SW480 (cell line): ENCODE data around the gene CRYBB1.

ENCODE experiments used
- DNase-seq: peaks from one replicate; pipeline ENCODE4 v3.0.0-alpha.2; 2016; ENCODE audit warnings: low spot score

The CRYBB1 gene

DNA sequence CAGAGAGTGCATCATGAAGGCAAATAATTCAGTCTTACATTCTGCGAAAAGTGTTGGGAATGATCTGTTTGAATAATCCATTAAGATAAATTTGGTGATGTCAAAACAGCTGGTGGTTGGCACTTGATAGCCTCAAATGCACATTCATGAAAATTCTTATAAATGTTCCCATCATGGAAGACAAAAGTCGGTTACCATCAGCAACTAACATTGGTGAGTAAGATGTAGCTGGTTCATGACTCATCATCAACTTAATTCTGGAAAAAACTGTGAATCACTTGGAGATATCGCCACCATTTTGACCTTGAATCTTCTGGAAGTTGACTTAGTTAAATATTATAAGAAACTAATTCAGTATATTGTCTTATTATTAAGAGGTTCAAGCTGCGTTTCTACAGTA, 11.2 kb downstream of the CRYBB1 start:
- no peak for DNase-seq

DNA sequence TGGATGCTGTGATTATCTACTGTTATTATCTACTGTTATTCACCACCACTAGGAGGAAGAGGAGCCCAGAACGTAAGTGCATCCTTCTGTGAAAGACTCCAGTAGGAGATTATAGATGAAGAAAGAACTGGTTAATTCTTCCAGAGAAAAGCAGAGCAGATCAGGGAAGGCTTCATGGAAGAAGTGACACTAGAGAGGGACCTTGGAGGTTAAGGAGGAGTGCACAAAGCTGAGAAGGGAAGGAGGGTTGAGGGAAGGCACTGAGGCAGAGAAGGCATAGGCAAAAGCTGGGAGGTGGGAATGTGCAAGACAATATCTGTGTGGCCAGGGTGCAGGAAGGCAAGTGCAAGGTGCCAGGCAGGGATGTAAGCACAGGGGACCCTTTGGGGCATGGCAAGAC, 13.5 kb downstream of the CRYBB1 start:
- DNase-seq: no peak

DNA sequence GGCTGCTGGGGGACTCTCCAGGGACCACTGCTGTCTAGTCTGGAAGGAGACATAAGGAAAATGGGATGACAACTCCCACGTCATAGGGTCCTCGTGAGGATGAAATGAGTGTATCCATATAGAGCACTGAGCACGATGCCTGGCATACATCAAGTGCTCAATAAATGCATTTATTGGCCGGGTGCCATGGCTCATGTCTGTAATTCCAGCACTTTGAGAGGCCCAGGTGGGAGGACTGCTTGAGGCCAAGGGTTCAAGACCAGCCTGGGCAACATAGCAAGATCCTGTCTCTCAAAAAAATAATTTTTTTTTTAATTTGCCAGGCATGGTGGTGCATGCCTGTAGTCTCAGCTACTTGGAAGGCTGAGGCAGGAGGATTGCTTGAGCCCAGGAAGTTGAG, 15.7 kb downstream of the CRYBB1 start:
- no peak for DNase-seq

DNA sequence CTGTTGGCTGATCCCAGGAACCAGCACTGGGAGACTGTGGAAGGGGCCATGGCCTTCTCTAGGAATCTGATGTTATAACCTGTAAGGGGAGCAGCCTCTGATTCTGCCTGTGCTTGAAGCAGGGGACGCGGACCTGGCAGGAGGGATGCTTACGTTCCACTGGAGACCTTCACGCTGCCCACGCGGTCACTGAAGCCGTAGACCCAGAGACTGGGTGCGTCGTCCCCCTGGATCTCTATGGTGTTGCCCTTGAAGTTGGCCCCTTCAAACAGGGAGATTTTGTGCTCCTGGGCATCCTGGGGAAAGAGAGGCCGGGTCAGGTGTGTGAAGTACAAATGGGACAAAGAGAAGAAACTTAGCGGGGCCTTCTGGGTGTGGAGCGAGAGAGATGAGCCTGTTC, 16.1 kb downstream of the CRYBB1 start:
- no peak for DNase-seq

DNA sequence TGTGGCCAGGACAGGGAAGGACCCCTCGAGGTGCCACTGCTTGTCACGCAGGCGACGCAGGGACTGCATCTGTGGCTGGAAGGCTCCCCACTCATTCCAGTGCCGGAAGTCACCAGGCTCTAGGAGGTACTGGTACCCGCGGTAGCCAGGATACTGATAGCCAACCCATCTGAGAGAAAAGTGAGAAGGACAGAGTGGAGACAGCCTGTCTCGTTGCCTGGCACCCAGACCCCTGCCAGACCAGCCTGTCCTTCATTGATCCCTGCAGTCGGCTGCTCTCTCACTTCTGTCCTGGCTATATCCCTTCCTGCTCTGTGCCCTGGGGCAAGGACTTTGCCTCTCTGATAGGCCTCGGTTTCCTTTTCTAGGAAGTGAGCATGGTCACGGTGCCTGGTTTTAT, 18.3 kb downstream of the CRYBB1 start:
- DNase-seq: no peak

DNA sequence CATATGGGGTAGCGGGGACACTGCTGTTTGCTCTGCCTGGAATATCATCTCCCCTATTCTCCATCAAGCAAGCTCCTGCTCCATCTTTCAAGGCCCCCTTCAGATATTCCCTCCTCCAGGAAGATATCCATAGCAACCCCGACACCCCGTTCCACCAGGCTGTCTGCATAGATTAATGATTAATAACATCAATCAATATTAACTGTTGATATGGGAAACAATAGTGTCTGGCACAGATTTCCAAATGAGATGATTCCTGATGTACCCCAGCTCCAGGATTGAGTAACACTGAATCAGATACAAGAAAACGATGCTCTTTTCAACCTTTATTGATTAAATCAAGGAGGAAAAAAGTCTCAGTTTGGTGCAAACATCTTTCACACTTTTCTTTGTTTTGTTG, 20.3 kb downstream of the CRYBB1 start:
- no peak for DNase-seq

DNA sequence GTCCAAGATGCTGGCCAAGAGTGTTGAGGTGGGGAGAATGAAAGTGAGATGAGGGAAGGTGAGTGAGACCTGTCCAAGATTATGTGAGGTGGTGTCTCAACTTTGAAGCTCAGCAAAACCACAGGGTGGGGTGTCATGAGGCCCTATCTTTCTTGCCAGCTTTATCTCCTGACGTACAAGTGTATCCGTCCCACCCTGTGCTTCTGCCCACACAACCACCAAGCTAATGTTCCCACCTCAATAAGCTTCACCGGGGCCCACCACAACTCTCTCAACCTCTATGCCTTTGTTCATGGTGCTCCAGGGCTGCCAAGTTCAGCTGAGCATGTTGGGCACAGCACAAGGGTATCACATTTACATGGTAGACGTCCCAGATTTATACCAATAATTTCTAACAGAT, 20.8 kb downstream of the CRYBB1 start:
- DNase-seq: no peak

DNA sequence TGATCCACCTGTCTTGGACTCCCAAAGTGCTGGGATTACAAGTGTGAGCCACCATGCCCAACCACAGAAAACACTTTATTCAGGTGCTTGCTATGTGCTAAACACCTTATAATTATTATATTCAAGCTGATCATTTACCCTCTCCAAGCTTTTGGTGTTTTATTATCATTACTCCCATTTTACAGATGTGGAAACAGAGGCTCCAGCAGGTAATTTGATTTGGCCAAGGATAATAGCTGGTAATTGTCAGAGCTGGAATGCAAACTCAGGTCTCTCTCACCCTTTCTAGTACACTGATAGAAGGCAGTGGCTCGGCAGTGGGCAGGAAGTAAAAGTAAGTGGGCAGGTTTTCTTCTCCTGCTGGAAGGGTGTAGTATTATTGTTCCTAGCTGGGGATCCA, 24.1 kb downstream of the CRYBB1 start:
- no peak for DNase-seq

DNA sequence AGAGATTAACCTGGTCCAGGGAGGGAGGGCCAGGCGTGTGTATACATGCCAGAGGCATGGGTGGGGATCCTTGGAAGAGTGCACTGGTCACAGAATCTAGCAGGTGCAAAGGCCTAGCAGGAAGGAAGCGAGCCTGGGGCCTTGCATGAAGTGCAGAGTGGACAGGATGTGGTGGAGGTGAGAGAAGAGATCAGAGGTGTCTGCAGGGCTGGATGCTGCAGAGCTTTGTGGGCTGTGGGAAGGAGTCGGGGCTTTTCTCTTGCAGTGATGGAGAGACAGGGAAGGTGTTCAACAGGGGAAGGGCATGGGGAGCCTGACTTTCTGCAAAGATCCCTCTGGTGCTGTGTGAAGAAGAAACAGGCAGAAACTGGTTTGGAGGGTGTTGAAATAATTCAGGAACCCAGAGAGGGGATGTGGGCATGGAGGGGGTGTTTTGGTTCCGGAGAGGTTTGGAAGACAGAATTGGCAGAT, 25.4 kb downstream of the CRYBB1 start:
- peak; percentile 22 for DNase-seq

DNA sequence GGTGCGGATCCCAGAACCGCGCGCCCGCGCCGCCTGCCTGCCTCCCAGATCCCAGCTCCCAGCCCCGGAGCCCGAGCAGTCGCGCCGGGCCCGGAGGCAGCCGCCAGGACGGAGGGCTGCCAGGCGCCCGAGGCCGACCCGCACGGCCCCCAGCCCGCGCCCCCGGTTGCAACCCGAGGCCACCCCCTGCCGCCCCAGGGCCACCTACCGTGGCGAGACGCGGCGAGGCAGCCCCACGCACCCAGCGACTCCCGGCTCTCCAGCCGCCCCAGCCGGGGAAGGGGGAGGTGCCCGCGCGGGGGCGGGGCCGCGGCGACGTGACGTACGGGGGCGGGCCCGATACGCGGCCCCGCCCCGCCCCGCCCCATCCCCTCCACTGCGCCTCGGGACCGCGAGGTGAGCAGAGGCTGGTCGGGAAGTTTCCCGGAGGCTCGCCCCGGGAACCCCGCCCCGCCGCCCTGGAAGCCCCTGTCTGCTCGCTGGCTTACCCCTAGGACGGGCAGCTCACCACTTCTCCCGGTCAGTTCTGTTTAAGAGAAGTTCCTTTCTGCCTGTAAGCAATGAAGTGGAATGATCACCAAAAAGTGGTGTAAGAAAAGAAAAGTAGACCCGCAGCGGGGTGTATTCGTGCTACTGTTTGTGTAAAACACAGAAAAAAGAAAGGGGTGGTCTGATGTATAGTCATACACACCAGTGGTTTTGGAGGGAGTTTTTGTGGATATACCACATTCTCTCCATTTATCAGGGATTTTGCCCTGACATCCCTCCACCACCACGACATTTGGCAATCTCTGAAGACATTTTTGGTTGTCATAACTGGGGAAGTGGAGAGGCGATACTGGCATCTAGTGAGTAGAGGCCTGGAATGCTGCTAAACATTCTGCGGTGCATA, 27.7 kb downstream of the CRYBB1 start, which contains the start of gene TPST2:
Gene TPST2, minus strand, starts transcription at position 288 of the 892 bp plus-strand sequence. CDS start 48,502 bp downstream, outside the sequence.
- DNase-seq: peak; percentile 59

DNA sequence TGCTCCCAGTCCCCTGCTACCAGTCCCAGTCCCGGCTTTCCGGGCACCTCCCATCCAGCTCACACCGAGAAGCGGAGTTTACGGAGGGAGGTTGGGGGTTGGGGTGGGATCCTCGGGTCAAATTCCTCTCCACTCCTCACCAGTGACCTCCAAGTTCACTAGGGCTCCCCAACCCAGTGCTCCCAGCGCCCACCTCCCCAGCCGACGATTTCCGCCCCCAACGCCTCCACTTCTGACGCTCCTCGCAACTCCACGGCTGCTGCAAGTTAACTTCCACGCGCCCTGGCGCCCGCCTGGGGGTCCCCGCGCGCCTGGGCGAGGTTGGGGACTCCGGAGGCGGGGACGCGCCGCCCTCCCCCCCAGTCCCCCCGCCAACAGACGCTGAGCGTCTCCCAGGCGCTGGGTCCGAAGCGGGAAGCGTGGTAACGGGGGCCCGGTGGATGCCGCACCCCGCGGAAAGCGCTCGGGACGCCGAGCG, 28.4 kb downstream of the CRYBB1 start:
- DNase-seq: peak; percentile 21

DNA sequence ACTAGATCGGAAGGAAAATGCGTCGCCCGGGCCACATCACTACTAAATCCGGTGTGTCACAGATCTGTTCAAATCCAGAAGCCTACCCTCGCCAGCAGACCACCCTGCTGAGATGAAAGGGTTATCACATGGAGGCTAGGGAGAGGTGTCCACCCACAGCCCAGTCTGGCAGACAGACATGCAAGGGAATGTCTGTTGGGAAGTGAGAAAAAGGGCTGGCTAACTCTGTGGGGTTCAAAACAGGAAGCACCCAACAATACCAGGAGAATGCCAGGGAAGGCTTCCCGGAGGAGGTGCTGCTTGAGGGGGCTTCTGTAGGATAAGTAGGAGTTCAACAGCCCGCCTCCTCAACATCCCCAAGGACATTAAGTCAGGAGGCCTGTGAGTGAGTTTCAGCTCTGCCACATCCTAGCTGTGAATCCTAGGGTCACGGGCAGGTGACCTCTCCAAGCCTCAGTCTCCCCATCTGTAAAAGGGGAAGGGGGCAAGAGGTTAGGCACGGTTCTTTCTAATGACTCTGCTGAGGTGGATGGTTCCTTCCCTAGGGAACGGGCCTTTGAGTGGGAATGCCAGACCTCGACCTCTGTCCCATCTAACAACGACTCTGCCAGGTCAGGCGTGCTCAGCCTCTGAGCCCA, 29.0 kb downstream of the CRYBB1 start:
- no peak for DNase-seq

DNA sequence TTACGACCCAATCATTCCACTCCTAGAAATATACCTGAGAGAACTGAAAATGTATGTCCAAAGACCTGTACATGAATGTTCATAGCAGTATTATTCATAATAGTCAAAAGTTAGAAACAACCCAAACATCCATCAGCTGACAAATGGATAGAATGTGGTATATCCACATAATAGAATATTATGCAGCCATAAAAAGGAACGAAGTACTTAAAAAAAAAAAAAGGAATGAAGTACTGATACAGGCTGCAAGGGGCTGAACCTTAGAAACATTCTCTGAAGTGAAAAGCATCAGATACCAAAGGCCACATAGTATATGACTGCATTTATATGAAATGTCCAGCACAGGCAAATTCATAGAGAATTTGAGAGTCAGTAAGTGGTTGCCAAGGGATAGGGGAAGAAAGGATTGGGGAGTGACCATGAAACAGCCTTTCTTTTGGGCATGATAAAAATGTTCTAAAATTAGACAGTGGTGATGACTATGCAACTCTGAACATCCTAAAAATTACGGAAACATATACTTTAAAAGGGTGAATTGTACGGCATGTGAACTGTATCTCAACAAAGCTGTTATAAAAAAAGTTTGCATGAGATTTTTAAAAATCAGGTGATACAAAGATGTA, 29.7 kb downstream of the CRYBB1 start:
- DNase-seq: no peak

DNA sequence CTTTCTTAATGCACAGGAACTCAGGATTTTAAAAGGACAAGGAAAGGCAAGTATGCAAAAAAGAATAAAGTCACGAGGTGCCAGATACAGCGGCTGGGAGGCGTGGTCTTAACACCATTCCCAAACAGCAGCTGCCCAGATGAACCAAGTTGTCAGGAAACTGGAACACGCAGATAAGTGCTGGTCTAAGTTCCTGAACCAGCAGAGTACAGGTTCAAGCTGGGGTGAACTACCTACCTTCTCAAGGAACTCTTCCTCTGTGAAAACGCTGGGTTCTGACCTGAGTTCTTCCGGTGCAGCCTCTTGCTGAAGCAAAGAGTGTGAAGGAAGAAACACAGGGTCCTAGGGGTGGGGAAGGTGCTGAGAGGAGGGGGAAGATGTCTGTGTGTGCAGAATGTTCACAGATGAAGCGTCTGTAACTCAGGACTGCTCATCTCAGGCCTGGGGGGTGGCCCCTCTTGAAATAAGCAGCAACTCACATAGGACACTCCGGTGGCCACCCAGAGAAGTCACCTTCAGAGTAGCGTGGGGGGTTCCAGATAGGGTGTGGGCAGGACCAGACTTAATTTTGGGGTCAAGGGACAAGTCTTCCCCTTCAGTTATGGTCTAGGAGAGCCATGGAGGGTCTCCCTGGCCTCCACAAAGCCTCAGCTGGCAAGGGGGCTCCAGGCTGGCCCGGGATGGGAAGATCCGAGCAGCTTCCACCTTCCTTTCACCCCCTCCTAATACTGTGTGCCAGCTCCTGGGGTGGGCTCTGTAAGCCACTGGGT, 31.1 kb downstream of the CRYBB1 start:
- DNase-seq: no peak

DNA sequence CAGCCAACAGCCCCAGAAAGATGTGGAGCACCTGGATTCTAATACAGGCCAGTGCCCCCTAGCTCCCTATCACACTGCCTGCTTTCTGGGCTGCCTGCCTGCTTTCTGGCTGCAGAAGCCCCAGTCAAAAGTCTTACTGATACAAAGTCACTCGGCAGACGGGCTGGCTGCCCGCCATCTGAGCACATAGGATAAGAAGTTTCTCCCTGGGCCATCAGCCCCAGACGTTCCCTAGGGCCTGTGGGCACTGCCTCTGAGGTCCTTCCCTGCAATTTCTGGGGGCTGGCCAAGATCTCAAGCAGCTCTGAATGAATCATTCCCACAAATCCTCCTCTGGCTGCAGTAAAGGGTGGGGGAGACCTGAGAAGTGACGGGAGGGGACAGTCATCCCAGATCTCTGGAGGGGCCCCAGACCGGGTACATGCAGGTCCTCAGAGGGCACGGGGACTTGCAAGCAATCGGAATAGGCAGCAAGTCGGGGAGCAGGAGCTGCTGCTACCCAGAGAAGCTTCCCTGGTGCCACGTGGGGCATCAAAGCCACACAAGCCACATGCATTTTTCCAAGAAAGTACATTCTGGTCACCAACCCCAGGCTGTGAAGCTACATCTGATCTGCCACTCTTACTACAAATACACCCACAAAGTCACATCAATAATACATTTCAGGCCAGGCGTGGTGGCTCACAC, 32.6 kb downstream of the CRYBB1 start:
- DNase-seq: no peak

DNA sequence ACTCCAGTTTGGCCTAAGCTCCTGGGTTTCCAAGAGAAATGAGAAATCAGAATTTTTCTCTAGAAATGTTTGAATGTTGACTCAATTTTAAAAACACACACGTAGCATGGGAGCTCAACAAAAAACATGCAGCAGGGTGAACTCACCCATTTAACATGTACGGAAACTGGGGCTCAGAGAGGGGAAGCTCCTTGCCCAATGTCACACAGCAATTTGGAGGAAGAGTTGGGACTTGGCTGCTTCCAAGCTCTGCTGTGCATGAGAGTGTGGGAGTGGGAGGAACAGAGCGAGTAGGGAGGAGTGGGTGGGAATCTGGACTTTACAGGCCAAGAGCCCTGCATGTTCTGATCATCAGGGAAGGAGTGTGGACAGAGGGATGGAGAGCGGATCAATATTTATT, 33.8 kb downstream of the CRYBB1 start:
- no peak for DNase-seq

DNA sequence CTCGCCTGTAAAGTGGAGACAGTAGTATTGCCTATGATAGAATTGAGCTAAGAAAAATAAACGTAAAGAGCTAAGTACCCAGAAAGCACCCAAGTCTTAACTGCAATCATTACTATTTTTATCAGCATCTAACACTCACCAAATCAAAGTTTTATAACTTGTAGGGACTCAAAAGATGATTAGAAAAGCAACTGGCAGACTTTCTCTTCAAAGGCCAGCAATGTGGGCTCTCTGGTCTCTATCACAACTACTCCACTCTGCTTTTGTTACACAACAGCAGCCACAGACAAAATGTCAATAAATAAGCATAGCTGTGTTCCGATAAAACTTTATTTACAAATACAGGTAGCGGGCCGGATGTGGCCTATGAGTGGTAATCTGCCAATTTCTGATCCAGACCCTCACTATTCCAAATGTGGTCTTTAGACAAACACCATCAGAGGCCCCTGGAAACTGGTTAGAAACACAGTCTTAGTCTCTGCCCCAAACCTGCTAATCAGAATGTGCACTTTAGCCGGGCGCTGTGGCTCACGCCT, 36.1 kb downstream of the CRYBB1 start:
- no peak for DNase-seq

DNA sequence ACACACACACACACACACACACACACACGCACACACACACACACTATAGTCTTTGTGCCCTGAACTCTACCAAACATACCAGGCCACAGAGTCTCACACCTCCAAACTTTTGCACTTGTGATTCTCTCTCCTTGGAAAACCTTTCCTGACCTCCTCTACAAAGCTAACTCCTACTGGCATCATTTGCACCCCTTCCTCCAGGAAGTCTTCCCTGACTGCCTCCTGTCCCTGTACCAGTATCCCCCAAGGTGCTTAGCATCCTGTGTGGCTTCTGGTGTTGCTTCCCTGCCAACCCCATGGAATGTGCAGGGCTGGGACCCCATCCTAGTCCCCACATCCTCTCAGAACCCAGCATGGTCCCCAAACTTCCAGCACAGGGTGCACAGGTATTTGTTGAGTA, 36.8 kb downstream of the CRYBB1 start:
- DNase-seq: no peak

DNA sequence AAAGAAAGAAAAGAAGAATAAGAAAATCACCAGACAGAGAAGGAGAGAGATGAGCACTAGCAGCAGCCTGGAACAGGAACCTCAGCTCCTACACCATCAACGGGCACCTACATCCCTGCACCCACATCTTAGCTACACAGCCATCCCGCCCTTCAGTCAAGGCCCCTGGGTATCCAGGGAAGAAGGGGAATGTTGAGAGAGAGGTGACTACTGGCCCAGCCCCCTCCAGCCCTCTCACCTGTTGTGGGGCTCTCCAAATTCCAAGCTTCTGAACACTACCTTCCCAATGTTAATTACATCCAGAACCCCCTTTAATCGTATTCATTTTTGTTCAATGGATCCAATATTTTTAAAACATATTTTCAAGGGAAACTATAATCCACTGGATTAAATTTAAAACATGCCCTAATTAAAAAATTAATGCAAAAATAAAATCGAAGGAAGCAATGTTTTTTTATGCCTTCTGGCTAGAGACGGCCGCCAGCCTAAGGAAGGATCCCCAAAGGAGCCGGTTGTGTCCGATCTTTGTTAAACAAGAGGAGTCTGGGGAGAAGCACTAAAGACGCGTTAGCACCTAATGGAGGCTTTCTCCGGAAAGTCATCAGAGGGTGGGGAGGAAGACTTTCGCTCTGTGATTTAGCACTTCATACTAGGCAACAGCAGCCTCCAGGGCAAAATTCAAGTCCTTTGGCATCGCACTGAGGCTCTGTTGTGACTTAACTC, 37.4 kb downstream of the CRYBB1 start:
- DNase-seq: no peak

DNA sequence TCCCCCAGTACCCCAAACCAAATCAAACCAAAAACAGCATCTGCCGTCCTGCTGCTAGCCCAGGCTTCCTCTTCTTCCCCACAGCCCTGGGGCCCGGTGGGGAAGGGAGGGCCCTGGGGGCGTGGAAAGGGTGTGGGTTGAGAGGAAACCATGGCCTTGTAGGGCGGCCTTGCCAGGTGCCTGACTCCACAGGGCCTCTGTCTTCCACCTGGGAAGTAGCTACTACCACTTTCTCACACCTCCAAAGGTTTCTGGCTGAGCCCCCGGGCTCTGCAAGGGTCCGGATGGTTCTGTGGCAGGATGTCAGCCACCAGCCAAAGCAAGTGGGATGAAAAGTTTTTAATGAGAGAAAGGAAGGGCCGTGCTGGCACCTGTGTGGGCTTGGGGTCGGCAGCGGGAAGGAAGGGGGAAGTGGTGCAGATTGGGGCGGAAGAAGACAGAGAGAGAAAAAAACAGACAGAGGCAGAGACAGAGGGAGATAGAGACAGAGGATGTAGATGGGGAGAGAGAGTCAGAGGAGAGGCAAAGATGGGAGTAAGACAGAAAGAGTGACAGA, 38.4 kb downstream of the CRYBB1 start:
- DNase-seq: no peak
